DOHH2 (cell line): Measurements from ENCODE around the gene YES1.

Source experiments
- H3F3A ChIP-seq: fragments of 200-600 bp; sonication (generic), shearing (Covaris generic); 2 replicates; pipeline ENCODE4 v1.6.0; 2016; ENCODE audit warnings: antibody characterized with exemption, mild to moderate bottlenecking; ENCODE audit not compliant: control insufficient read depth, insufficient read depth
- H3K27ac ChIP-seq: fragments of 200-600 bp; sonication (generic); 2 replicates; pipeline ENCODE4 v1.5.1; 2014; ENCODE audit warnings: low read depth, mild to moderate bottlenecking, low read length, moderate library complexity
- H3K27me3 ChIP-seq: fragments of 200-600 bp; sonication (generic); 2 replicates; pipeline ENCODE4 v1.6.1; 2014; ENCODE audit warnings: mild to moderate bottlenecking, low read length, mixed read lengths; ENCODE audit not compliant: control insufficient read depth
- H3K36me3 ChIP-seq: fragments of 200-600 bp; sonication (generic); 2 replicates; pipeline ENCODE4 v1.6.1; 2014; ENCODE audit warnings: mild to moderate bottlenecking, low read length, moderate library complexity, mixed read lengths; ENCODE audit not compliant: control insufficient read depth
- H3K4me1 ChIP-seq: fragments of 200-600 bp; sonication (generic); 2 replicates; pipeline ENCODE4 v1.6.1; 2014; ENCODE audit warnings: mild to moderate bottlenecking, low read length, mixed read lengths; ENCODE audit not compliant: control insufficient read depth
- H3K4me2 ChIP-seq: fragments of 200-600 bp; sonication (generic); 2 replicates; pipeline ENCODE4 v1.6.0; 2014; ENCODE audit warnings: mild to moderate bottlenecking, low read length, moderate library complexity
- H3K4me3 ChIP-seq: fragments of 200-600 bp; sonication (generic); 2 replicates; pipeline ENCODE4 v1.5.1; 2014; ENCODE audit warnings: mild to moderate bottlenecking, low read length, mixed read lengths
- H3K79me2 ChIP-seq: fragments of 200-600 bp; sonication (generic); 2 replicates; pipeline ENCODE4 v1.6.1; 2014; ENCODE audit warnings: mild to moderate bottlenecking, low read length, mixed read lengths; ENCODE audit not compliant: control insufficient read depth
- H3K9me2 ChIP-seq: fragments of 200-600 bp; sonication (generic); replicated peaks from 2 replicates; pipeline ENCODE4 v1.6.1; 2014; ENCODE audit warnings: mild to moderate bottlenecking, low read length, mixed read lengths; ENCODE audit not compliant: control insufficient read depth
- H3K9me3 ChIP-seq: fragments of 200-600 bp; sonication (generic); 2 replicates; pipeline ENCODE4 v1.6.1; 2014; ENCODE audit warnings: antibody characterized with exemption, low read length, mixed read lengths; ENCODE audit not compliant: control insufficient read depth, insufficient read depth
- H4K20me1 ChIP-seq: fragments of 200-600 bp; sonication (generic); 2 replicates; pipeline ENCODE4 v1.6.0; 2014; ENCODE audit warnings: low read depth, mild to moderate bottlenecking, antibody characterized with exemption, low read length, moderate library complexity; ENCODE audit not compliant: control insufficient read depth, insufficient read depth
- EZH2phosphoT487 ChIP-seq: fragments of 200-600 bp; sonication (generic); IDR thresholded peaks from 2 replicates; pipeline ENCODE4 v1.6.1; 2017; ENCODE audit warnings: borderline replicate concordance, mild to moderate bottlenecking, antibody characterized with exemption, low read length, moderate library complexity, mixed read lengths
- TF ChIP-seq, protein P1 (sequence below): fragments of 200-600 bp; sonication (generic); IDR thresholded peaks from one replicate; pipeline ENCODE4 v1.5.1; 2014; ENCODE audit warnings: antibody characterized with exemption, mild to moderate bottlenecking, low read depth, low read length; ENCODE audit not compliant: poor library complexity, severe bottlenecking

YES1 gene

DNA sequence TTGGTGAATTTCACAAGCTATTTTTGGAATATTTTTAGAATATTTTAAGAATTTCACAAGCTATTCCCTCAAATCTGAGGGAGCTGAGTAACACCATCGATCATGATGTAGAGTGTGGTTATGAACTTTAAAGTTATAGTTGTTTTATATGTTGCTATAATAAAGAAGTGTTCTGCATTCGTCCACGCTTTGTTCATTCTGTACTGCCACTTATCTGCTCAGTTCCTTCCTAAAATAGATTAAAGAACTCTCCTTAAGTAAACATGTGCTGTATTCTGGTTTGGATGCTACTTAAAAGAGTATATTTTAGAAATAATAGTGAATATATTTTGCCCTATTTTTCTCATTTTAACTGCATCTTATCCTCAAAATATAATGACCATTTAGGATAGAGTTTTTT, 138.7 kb downstream of the YES1 start:
- H3F3A ChIP-seq = peaks cover 34% of the 10 kb centered on the region
- H3K4me2 ChIP-seq = no peak overlapping the region
- H3K4me1 ChIP-seq = no peaks in the 10 kb centered on the region
- H3K27ac ChIP-seq = no peak overlapping the region
- peaks cover 7% of the 10 kb centered on the region for H3K79me2 ChIP-seq
- peaks cover 83% of the 10 kb centered on the region for H3K36me3 ChIP-seq
- H3K9me2 ChIP-seq = no peaks in the 10 kb centered on the region
- H4K20me1 ChIP-seq = peaks cover 4% of the 10 kb centered on the region; the same call in 1 of the 2 replicates
- TF ChIP-seq, protein P1, sequence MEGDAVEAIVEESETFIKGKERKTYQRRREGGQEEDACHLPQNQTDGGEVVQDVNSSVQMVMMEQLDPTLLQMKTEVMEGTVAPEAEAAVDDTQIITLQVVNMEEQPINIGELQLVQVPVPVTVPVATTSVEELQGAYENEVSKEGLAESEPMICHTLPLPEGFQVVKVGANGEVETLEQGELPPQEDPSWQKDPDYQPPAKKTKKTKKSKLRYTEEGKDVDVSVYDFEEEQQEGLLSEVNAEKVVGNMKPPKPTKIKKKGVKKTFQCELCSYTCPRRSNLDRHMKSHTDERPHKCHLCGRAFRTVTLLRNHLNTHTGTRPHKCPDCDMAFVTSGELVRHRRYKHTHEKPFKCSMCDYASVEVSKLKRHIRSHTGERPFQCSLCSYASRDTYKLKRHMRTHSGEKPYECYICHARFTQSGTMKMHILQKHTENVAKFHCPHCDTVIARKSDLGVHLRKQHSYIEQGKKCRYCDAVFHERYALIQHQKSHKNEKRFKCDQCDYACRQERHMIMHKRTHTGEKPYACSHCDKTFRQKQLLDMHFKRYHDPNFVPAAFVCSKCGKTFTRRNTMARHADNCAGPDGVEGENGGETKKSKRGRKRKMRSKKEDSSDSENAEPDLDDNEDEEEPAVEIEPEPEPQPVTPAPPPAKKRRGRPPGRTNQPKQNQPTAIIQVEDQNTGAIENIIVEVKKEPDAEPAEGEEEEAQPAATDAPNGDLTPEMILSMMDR = no peak
- TF ChIP-seq EZH2phosphoT487 = no peak
- no peaks in the 10 kb centered on the region for H3K9me3 ChIP-seq
- no peaks in the 10 kb centered on the region for H3K27me3 ChIP-seq
- H3K4me3 ChIP-seq = no peak overlapping the region
